WTC11 (cell line): ENCODE data around the gene COL18A1.

ENCODE experiments used
- ATF2 ChIP-seq: sonication (generic); formaldehyde crosslinking; IDR thresholded peaks from 2 replicates; pipeline ENCODE4 v1.8.1; 2022; ENCODE audit warnings: low read depth, missing genetic modification reagents, borderline replicate concordance
- CBFB ChIP-seq: sonication (generic); formaldehyde crosslinking; IDR thresholded peaks from 2 replicates; pipeline ENCODE4 v1.8.1; 2022; ENCODE audit warnings: mild to moderate bottlenecking, low read depth, missing genetic modification reagents
- CTCF ChIP-seq: fragments of 200-600 bp; IDR thresholded peaks from 2 replicates; pipeline ENCODE4 v1.8.0; 2022; ENCODE audit warnings: antibody characterized with exemption
- ELF4 ChIP-seq: sonication (generic); formaldehyde crosslinking; IDR thresholded peaks from 2 replicates; pipeline ENCODE4 v1.8.1; 2022; ENCODE audit warnings: low read depth, mild to moderate bottlenecking, moderate library complexity, missing genetic modification reagents
- FOXP1 ChIP-seq: sonication (generic); formaldehyde crosslinking; IDR thresholded peaks from 2 replicates; pipeline ENCODE4 v1.8.0; 2022; ENCODE audit warnings: missing genetic modification reagents, mild to moderate bottlenecking, moderate library complexity, borderline replicate concordance
- GTF2I ChIP-seq: fragments of 250-450 bp; sonication (Bioruptor Pico); conservative IDR thresholded peaks from 2 replicates; pipeline ENCODE4 v1.4.0; 2021; ENCODE audit warnings: mild to moderate bottlenecking
- JUN ChIP-seq: sonication (generic); formaldehyde crosslinking; IDR thresholded peaks from 2 replicates; pipeline ENCODE4 v1.8.0; 2023; ENCODE audit warnings: mild to moderate bottlenecking, missing genetic modification reagents
- MYBL2 ChIP-seq: sonication (generic); formaldehyde crosslinking; IDR thresholded peaks from 2 replicates; pipeline ENCODE4 v1.8.1; 2023; ENCODE audit warnings: mild to moderate bottlenecking, moderate library complexity, missing genetic modification reagents
- NR3C1 ChIP-seq: sonication (generic); formaldehyde crosslinking; conservative IDR thresholded peaks from 2 replicates; pipeline ENCODE4 v1.8.1; 2023; ENCODE audit warnings: low read depth, mild to moderate bottlenecking, missing genetic modification reagents
- SMAD3 ChIP-seq: sonication (generic); formaldehyde crosslinking; IDR thresholded peaks from 2 replicates; pipeline ENCODE4 v1.8.0; 2022; ENCODE audit warnings: missing genetic modification reagents, mild to moderate bottlenecking, borderline replicate concordance
- TEAD4 ChIP-seq: sonication (generic); formaldehyde crosslinking; IDR thresholded peaks from 2 replicates; pipeline ENCODE4 v1.8.0; 2022; ENCODE audit warnings: mild to moderate bottlenecking, missing genetic modification reagents
- TP53 ChIP-seq: sonication (generic); formaldehyde crosslinking; IDR thresholded peaks from 2 replicates; pipeline ENCODE4 v1.8.1; 2023; ENCODE audit warnings: mild to moderate bottlenecking, missing genetic modification reagents
- USF2 ChIP-seq: sonication (generic); formaldehyde crosslinking; IDR thresholded peaks from 2 replicates; pipeline ENCODE4 v1.8.1; 2023; ENCODE audit warnings: mild to moderate bottlenecking, missing genetic modification reagents, moderate library complexity

GRCh38 chr21:45470087-45470515 is 65.1 kb downstream of the COL18A1 start:
- TF ChIP-seq ELF4 (CRISPR knock-in tag) (no peak), NR3C1 (CRISPR knock-in tag) (no peak), SMAD3 (CRISPR knock-in tag) (no peak), JUN (CRISPR knock-in tag) (no peak), USF2 (CRISPR knock-in tag) (no peak), ATF2 (CRISPR knock-in tag) (no peak), FOXP1 (no peak), CTCF (no peak), CBFB (CRISPR knock-in tag) (no peak), GTF2I (CRISPR knock-in tag) (no peak), TP53 (no peak), TEAD4 (no peak), MYBL2 (CRISPR knock-in tag) (no peak)
